ENCODE results near the gene HTR3E.
"Not testable (repeated sequence)": the region's sequence is repeated elsewhere in the genome, so short reads cannot be mapped to it uniquely, and the experiment has no call there.

The HTR3E gene

GRCh38 chr3:184067573-184068055, 29.2 kb upstream of the HTR3E start:
- 0 out of 2 replicates have a peak overlapping the region, but pooled peaks have one; percentile 9 for H2AFZ ChIP-seq (ENCODE audit: low read depth, low read length)
- no peaks in the 10 kb centered on the region for H3K27me3 ChIP-seq (ENCODE audit: insufficient read depth, low read length, poor library complexity)
- ATAC-seq (ENCODE audit: insufficient read depth, low read depth), result no peak
- no peaks in the 10 kb centered on the region for H3K4me1 ChIP-seq (ENCODE audit: insufficient read depth, low read length)
- no peaks in the 10 kb centered on the region for H3K36me3 ChIP-seq (ENCODE audit: insufficient read depth, low read length)
- no peak overlapping the region for H3K9ac ChIP-seq (ENCODE audit: low read depth, low read length)
- TF ChIP-seq EZH2 (IDR thresholded peaks at IDR 0.05; ENCODE audit: borderline replicate concordance, low read depth, low read length, severe bottlenecking), result no peak
- TF ChIP-seq CTCF (IDR thresholded peaks at IDR 0.05; ENCODE audit: borderline replicate concordance, extremely low read depth, low read length, poor library complexity, severe bottlenecking), result no peak
- H3K4me3 ChIP-seq (ENCODE audit: low read depth in 1 of 2, low read length in 2 of 2), result no peak overlapping the region
- peaks cover 2% of the 10 kb centered on the region for H3K9me3 ChIP-seq (ENCODE audit: insufficient read depth, low read length, severe bottlenecking)
- H3K27ac ChIP-seq (ENCODE audit: low read length), result no peak overlapping the region
- H3K79me2 ChIP-seq (ENCODE audit: insufficient read depth, low read length), result no peaks in the 10 kb centered on the region
- no peaks in the 10 kb centered on the region for H4K20me1 ChIP-seq (ENCODE audit: insufficient read depth, low read length)
- H3K4me2 ChIP-seq (ENCODE audit: insufficient read depth, low read length), result no peak overlapping the region
- no peak for DNase-seq

- no peak for ATAC-seq (ENCODE audit: insufficient read depth, low read depth)
- H4K20me1 ChIP-seq (ENCODE audit: insufficient read depth, low read length), result no peaks in the 10 kb centered on the region
- DNase-seq, result no peak
Observed at GRCh38 chr3:184068344-184068743, 28.5 kb upstream of the HTR3E start.

GRCh38 chr3:184071142-184071541, 25.7 kb upstream of the HTR3E start:
- H3K4me1 ChIP-seq (ENCODE audit: insufficient read depth, low read length); H3K79me2 ChIP-seq (ENCODE audit: insufficient read depth, low read length); H3K4me3 ChIP-seq (ENCODE audit: low read depth in 1 of 2, low read length in 2 of 2); H4K20me1 ChIP-seq (ENCODE audit: insufficient read depth, low read length); H3K9me3 ChIP-seq (ENCODE audit: insufficient read depth, low read length, severe bottlenecking); H3K9ac ChIP-seq (ENCODE audit: low read depth, low read length); H3K36me3 ChIP-seq (ENCODE audit: insufficient read depth, low read length); H3K4me2 ChIP-seq (ENCODE audit: insufficient read depth, low read length); H2AFZ ChIP-seq (ENCODE audit: low read depth, low read length); DNase-seq; H3K27ac ChIP-seq (ENCODE audit: low read length); ATAC-seq (ENCODE audit: insufficient read depth, low read depth); H3K27me3 ChIP-seq (ENCODE audit: insufficient read depth, low read length, poor library complexity): not testable (repeated sequence)

More at GRCh38 chr3:184068344-184068743, 28.5 kb upstream of the HTR3E start:
- Histone ChIP-seq H3K9me3 (ENCODE audit: insufficient read depth, low read length, severe bottlenecking) (peaks cover 2% of the 10 kb centered on the region), H3K27me3 (ENCODE audit: insufficient read depth, low read length, poor library complexity) (no peaks in the 10 kb centered on the region), H3K4me3 (ENCODE audit: low read depth in 1 of 2, low read length in 2 of 2) (no peak overlapping the region), H3K79me2 (ENCODE audit: insufficient read depth, low read length) (no peaks in the 10 kb centered on the region), H3K27ac (ENCODE audit: low read length) (no peak overlapping the region), H3K4me2 (ENCODE audit: insufficient read depth, low read length) (no peak overlapping the region), H3K36me3 (ENCODE audit: insufficient read depth, low read length) (no peaks in the 10 kb centered on the region), H3K9ac (ENCODE audit: low read depth, low read length) (no peak overlapping the region), H3K4me1 (ENCODE audit: insufficient read depth, low read length) (no peaks in the 10 kb centered on the region), H2AFZ (ENCODE audit: low read depth, low read length) (no peak overlapping the region)
- TF ChIP-seq CTCF (IDR thresholded peaks at IDR 0.05; ENCODE audit: borderline replicate concordance, extremely low read depth, low read length, poor library complexity, severe bottlenecking) (no peak), EZH2 (IDR thresholded peaks at IDR 0.05; ENCODE audit: borderline replicate concordance, low read depth, low read length, severe bottlenecking) (no peak)

GRCh38 chr3:184073621-184074020, 23.2 kb upstream of the HTR3E start:
- Histone ChIP-seq H3K4me1 (ENCODE audit: insufficient read depth, low read length) (no peaks in the 10 kb centered on the region), H3K9ac (ENCODE audit: low read depth, low read length) (no peak overlapping the region), H3K4me3 (ENCODE audit: low read depth in 1 of 2, low read length in 2 of 2) (no peak overlapping the region), H2AFZ (ENCODE audit: low read depth, low read length) (no peak overlapping the region), H3K4me2 (ENCODE audit: insufficient read depth, low read length) (no peak overlapping the region), H3K9me3 (ENCODE audit: insufficient read depth, low read length, severe bottlenecking) (peaks cover 2% of the 10 kb centered on the region), H3K27ac (ENCODE audit: low read length) (no peak overlapping the region), H3K79me2 (ENCODE audit: insufficient read depth, low read length) (no peaks in the 10 kb centered on the region), H3K27me3 (ENCODE audit: insufficient read depth, low read length, poor library complexity) (no peaks in the 10 kb centered on the region), H3K36me3 (ENCODE audit: insufficient read depth, low read length) (no peaks in the 10 kb centered on the region), H4K20me1 (ENCODE audit: insufficient read depth, low read length) (no peaks in the 10 kb centered on the region)
- ATAC-seq (ENCODE audit: insufficient read depth, low read depth), result no peak
- DNase-seq, result no peak
- TF ChIP-seq CTCF (IDR thresholded peaks at IDR 0.05; ENCODE audit: borderline replicate concordance, extremely low read depth, low read length, poor library complexity, severe bottlenecking) (no peak), EZH2 (IDR thresholded peaks at IDR 0.05; ENCODE audit: borderline replicate concordance, low read depth, low read length, severe bottlenecking) (no peak)
